Heart left ventricle (tissue), 13 donors: Measurements from ENCODE around the gene ACKR1.

ENCODE experiments used
- CTCF ChIP-seq, 12 donors: fragments of 200-600 bp; sonication (generic) in 4 of 12; IDR thresholded peaks; one replicate each; pipeline versions ENCODE4 v1.5.0 to v1.8.0; 2018 to 2022; ENCODE audit warnings: antibody characterized with exemption in 12 of 12, mild to moderate bottlenecking in 5 of 12
- POLR2A ChIP-seq, 2 donors: fragments of 450-650 bp; IDR thresholded peaks; one replicate each; pipeline ENCODE4 v1.6.1; 2017; ENCODE audit warnings: antibody characterized with exemption in 2 of 2, mild to moderate bottlenecking in 2 of 2, moderate library complexity in 2 of 2
- donor health status: ischemic (EF 13 %, LVEDD 7.1; RV severe dilation, severe dysfunction).
- donor health status: DM: no; HTN: yes; CAD: no.
- donor health status: DM: no; HTN: no; CAD: no.
- donor health status: ischemic (EF 25% LVEDD 6.9; RV normal size, moderate dysfunction).
- donor health status: ischemic (EF 25% LVEDD 5.7; RV mildly dilated, moderate dysfunction).
- donor health status: ischemic (EF 35%, LVEDD 5.7; RV mildly dilated, moderate dysfunction).
- donor health status: nonischemic (EF 11% LVEDD 7.7; RV severe dilation, severe dysfunction).
- donor health status: DM: yes; HTN: yes; CAD: no.
- donor health status: PGD.
- donor health status: ischemic (EF 29% LVEDD 5.4; RV normal size, mild dysfunction).
- donor health status: nonischemic (EF 23%, LVEDD 6.1; RV moderate dilation, normal function).

- no peak for TF ChIP-seq CTCF (IDR thresholded peaks at IDR 0.05)
- TF ChIP-seq POLR2A (IDR thresholded peaks at IDR 0.05), result no peak
Measured at GRCh38 chr1:159196543-159196942, 8.1 kb upstream of the ACKR1 start.
